HG02981 (cell line): ENCODE measurements around the gene COPS7A.
A peak's percentile ranks its signal among the peaks of the same experiment; 100 is the strongest.

ENCODE experiments used
- ATAC-seq: cut with Tn5 transposase; IDR thresholded peaks from one replicate; pipeline ENCODE4 v1.9.1; 2021; ENCODE audit warnings: mild to moderate bottlenecking, moderate library complexity; ENCODE audit not compliant: unreplicated experiment

Gene COPS7A, protein sequence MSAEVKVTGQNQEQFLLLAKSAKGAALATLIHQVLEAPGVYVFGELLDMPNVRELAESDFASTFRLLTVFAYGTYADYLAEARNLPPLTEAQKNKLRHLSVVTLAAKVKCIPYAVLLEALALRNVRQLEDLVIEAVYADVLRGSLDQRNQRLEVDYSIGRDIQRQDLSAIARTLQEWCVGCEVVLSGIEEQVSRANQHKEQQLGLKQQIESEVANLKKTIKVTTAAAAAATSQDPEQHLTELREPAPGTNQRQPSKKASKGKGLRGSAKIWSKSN

DNA sequence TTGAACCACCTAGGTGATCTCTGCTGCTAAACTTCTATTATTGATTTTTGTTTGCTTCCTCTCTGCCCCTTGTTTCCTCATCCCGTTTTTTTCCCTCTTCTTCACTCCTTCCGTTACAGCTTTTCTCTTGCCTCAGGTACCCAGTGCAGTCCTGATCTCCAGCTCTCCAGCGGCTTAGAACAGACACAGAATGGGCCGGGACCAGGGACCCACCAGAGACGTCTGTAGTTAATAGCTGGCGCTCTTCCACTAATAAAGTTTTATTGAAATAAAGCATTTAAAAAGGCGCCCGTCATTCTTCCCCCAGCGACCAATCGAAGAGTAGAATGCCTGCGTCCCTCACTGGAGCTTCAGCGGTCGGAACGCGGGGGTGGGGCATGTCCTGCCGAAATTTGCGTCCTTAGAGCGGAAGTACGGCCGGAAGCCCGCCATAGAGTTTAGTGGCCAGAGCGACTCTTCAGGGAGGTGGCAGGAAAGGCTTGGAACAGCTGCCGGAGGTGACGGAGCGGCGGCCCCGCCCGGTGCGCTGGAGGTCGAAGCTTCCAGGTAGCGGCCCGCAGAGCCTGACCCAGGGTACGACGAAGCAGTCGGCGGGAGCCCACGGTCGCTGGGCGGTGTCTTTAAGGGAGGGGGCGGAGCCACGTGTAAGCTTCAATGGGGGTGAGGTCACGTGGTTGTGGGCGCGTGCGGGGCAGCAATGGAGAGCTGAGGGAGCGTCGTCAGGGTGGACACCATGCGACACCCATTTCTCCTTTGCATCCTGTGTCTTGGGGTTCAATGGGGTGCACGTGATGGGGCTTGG, at the start of gene COPS7A:
COPS7A (plus strand) TSS at position 440 of the 802 bp plus-strand sequence. CDS start 611 bp downstream, outside the sequence.
- peak; percentile 93 for ATAC-seq

DNA sequence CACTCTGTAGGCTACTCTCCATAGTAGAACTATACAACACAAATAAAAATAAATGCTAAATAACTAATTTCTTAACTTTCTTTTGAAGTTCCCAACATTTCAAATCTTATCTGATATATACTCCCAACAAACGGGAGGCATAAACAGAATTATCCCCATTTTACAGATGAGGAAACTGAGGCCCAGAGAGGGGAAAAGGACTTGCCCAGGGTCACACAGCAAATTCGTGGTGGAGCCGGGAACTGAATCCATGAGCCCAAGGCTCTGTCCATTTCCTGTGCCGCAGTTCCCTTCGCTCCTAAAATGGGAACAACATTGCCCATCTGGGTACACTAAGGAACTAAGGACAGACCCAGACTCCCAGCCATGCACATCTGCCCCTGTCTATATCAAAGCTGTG, 46.9 kb upstream of the COPS7A start:
- no peak for ATAC-seq

- no peak for ATAC-seq
These were observed 39.2 kb upstream of the COPS7A start for GRCh38 chr12:6684609-6685008.

- ATAC-seq: no peak
These were observed 38.0 kb upstream of the COPS7A start for GRCh38 chr12:6685814-6686213.

DNA sequence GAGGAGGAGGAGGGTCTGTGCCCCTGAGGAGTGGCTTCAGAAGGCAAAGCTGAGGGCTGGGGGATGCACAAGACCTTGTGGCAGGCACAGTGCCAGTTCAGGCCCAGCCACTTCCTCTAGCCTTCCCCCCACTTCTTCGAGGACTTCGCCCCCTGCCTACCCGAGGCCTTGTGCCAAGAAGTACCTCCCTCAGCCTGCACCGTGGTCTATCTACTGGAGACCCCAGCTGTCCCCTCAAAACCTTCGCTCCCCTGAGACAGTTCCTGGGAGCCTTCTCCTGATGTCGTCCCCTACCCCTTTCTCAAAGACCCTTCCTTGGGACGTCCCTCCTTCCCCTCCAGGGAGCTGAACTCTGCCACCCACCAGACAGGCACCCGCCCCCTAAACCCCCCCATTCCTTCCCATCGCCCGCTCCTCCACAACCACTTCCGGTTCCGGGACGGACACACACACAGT, 35.3 kb upstream of the COPS7A start:
- ATAC-seq: no peak

DNA sequence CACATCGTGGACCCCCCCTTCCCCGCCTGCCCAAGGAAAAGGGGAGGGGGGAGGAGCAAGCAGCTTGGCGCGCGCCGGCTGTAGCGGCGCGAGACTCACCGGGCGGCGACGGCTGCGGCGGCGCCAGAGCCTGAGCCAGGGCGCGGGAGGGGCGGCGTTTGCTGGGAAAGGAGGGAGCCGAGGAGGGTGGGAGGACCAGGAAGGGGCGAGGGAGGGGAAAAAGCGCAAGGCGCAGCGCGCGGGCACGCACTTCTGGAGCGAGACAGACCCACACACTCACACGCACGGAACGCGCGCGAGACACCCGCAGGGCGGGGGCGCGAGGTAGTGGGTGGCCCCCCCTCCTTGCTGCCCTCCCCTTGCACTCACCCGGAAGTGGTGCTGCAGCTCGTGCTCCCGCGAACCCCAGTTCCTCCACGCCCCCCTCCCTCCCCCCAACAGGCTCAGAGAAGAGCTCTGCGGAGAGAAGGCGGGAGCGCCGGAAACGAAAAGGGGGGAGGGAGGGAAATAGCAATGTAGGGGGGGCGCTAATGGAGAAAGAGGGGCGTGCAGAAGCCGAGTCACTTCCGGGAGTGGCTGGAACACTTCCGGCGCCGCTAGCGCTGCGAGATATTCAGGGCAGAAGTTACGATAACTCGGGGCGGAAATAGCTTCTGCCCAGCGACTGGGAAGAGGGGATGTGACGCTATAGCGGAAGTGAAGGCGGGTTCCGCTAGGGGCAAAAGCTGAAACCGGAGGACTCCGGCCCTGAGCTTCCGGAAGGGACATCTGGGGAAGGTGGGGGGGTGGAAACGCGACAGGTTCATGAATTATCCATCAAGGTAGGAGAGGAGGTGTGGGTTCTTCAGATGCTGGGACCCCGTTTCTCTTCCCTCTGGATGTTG, 34.6 kb upstream of the COPS7A start, which contains the start of gene ZNF384:
ZNF384 (minus strand) TSS at position 377 of the 884 bp plus-strand sequence. CDS start 9,855 bp downstream, outside the sequence.
- peak; percentile 84 for ATAC-seq

- ATAC-seq: no peak
These were observed 32.4 kb upstream of the COPS7A start for GRCh38 chr12:6691473-6691872.

DNA sequence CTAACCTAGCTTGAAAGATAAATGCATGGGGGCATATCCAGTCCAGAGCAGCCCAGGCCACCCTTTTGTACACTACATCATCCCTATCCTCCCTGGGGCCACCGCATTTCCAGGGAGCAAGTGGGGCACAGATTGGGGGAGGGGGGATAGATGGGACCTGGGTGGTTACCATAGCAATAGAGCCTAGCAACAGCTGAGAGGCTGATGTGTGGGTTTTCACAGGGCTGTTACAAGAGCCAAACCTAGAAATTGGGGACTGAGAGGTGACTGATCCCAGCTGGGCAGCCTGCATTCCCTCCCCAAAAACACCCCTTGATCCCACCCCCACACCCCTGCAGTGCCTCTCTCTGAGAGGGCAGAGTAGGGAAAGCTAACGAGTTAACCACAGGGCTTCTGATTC, 31.0 kb upstream of the COPS7A start:
- ATAC-seq: no peak

- no peak for ATAC-seq
These were observed 30.0 kb upstream of the COPS7A start for GRCh38 chr12:6693832-6694355.

DNA sequence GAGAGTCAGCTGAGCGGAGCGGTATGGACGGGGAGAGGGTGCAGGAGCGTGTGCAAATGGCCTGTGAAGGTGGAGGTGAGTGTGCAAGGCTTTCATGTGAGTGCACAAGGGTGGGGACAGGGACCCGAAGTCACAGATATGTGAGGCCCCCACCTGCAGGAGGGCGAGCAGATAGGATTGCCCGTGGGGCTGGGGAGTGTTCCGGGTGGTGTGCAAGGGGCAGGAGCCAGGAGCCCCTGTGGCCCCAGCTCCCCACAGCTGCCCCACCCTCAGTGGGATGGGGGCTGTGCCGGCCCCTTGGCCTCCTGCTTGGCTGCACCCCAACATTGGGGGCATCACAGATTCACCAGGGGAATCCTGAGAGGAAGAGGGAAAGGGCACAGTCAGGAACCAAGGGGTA, 29.1 kb upstream of the COPS7A start:
- ATAC-seq: no peak

DNA sequence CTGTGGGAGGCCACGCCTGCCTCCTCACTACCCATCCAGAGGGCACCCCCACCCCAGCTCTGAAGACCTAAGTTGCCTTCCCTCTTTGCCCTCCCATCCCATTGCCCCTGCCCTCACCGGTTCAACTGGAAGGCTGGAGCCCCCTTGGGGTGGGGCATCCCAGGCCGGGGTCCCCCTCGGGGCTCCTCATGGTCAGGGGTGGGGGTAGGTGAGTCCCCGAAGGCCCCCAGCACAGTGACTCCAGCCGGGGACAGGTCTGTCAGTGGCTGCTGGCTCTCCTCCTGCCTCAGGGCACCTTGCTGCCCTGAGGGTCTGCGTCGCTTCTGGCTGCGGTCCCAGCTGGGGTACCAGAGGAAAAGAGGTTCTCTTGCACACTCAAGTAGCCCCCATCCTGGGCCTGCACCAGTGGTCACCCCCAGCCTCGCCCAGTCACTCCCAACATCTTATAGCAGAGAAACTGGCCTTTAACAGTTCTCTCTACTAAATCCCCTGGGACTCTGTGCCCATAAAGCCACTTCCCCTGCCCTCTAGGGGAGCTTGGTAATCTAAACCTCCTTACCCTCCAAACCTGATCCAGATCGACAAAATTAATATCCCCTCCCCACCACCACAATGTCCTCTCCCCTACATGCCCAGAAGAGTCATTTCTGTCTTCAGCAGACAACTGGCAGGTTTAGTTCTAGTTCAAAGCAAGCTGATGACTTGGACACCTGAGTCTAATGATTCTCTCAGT, 28.4 kb upstream of the COPS7A start:
- no peak for ATAC-seq

- ATAC-seq: no peak
These were observed 26.9 kb upstream of the COPS7A start for GRCh38 chr12:6696690-6697583.

DNA sequence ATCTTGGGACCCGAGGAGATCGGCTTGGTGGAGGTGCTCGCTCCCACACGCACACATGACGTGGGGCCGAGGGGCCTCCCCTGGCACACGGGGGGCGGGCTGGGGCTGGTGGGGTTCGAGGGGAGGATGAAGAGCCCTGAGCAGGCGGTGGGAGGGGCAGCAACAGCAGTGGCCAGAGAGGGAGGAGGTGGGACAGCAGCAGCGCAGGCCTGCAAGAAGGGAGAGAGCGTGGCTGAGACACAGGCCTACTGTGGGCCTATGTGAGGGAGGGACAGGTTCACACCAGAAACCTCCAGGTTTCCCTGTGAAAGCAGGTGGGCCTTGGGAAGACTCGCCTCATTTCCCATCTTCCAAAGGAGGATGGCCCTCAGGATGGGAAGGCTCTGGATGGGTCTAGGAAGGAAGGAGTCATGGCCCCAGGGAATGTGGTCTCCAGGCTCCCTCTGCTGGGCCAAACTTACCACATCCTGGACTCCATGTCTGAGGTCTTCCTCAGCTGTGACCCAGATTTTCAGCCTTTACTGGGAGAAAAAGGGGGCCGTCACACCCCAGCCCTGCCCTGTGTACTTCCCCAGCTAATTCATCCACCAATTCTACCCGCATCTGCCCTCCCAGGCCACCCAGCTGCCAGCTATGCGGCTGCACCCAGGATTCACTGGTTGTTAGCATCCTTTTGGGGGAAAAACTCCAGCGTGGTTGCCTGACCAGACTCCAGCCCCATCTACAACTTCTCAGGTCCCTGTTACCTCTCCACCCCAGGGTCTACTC, 26.1 kb upstream of the COPS7A start:
- ATAC-seq: no peak

- no peak for ATAC-seq
These were observed 25.3 kb upstream of the COPS7A start for GRCh38 chr12:6698352-6699046.

- no peak for ATAC-seq
These were observed 24.4 kb upstream of the COPS7A start for GRCh38 chr12:6699259-6699988.

- no peak for ATAC-seq
These were observed 23.7 kb upstream of the COPS7A start for GRCh38 chr12:6699989-6700645.

DNA sequence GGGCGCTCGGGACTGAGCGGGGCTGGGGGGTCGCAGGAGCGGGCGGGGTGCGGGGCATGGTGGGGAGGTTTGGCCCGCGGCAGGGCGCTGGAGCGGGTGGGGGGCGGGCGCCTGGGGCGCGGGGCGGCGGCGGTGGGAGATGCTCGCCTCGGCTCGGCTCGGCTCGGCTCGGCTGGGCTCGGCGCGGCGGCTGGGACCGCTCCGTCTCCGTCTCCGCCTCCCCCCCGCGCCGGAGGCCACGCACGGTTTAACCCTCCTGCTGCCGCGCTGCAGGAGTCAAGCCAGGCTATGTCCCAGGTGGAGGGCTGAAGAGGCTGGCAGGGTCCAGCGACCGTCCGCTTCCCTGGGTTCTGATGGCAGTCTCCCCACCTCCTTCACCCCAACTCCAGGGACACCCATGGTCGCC, 23.2 kb upstream of the COPS7A start, which contains the start of gene PIANP:
PIANP (minus strand) TSS at position 170 of the 406 bp plus-strand sequence. CDS start 2,754 bp downstream, outside the sequence.
- no peak for ATAC-seq
